OCI-LY3 (cell line): ENCODE measurements around the gene POLN.

Source experiments
- CTCF ChIP-seq: fragments of 200-600, 300-600 bp; sonication (generic); IDR thresholded peaks from 2 replicates; pipeline ENCODE4 v1.5.1; 2014; ENCODE audit warnings: antibody characterized with exemption, low read length, low read depth
- EZH2phosphoT487 ChIP-seq: fragments of 200-600 bp; shearing (Covaris generic); IDR thresholded peaks from 2 replicates; pipeline ENCODE4 v1.6.1; 2018; ENCODE audit warnings: antibody characterized with exemption, mixed run types, low read depth

GRCh38 chr4:2246384-2247127, 4.6 kb upstream of the POLN start:
- no peak for TF ChIP-seq CTCF
- no peak for TF ChIP-seq EZH2phosphoT487
